Measurements from ENCODE around the gene RIPK4. TPM values are rescaled to one million over a fixed set of nuclear protein-coding genes. Genes with fewer than 3 reads are reported as not detected.

The RIPK4 gene
- total RNA-seq, 1 donor from 2014 or later: 1.8 TPM

DNA sequence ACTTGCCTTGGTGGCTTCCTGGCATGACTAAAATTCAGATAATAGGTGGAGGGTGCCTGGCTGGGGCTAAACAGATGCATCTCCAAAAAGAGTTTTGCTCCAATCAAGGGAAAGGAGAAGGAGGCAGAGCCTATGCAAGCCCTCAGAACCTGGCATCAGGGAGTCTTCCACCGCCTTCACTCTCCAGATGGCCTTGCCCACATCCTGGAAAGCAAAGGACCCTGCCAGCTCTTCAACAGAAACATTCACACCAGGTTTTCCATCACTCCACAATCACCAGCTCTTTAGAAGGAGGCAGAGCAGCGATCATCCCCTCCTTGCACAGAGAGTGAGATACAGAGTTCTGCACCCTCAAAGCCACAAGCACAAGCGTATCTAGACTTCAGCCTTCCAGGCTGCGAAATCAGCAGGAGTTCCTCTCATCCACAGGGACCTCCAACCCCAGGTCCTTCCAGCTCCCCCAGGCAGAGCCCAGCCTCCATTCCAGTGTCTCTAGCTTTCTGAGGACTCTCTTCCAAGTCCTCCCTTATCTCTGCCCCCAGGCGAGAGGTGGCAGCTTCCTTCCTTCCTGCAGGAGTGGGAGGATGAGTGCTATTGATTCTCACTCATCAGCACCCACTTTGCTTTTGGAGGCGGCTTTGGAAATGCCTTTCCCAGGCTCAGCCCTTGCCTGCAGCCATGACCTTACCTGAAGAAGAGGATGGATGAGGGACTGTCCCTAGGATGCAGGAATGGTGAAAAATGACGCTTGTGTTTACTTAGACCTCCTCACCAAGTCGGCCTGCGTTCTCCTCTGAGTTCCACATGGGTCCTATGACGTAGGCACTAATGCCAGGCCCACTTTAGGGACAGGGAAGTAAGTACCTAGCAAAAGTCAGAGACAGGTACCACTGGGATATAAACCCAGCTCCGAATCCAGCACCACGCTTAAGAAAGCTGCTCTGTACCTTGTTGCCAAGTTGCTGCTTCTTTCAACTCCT is 75.4 kb downstream of the RIPK4 start:
- Histone ChIP-seq H3K9ac (ENCODE audit: low read length) (no peak overlapping the region), H4K20me1 (ENCODE audit: insufficient read depth, low read length) (no peaks in the 10 kb centered on the region), H3K4me1 (ENCODE audit: insufficient read depth, low read length) (no peaks in the 10 kb centered on the region), H3K36me3 (ENCODE audit: insufficient read depth, low read length) (no peaks in the 10 kb centered on the region), H3K27me3 (ENCODE audit: insufficient read depth, low read length) (peaks cover 17% of the 10 kb centered on the region), H3K4me2 (ENCODE audit: low read length) (no peak overlapping the region), H3K9me3 (ENCODE audit: insufficient read depth, low read depth, low read length) (no peaks in the 10 kb centered on the region), H3K27ac (ENCODE audit: low read depth, low read length) (no peak overlapping the region), H2AFZ (ENCODE audit: low read depth, low read length) (no peak overlapping the region), H3K79me2 (ENCODE audit: insufficient read depth, low read length) (no peaks in the 10 kb centered on the region), H3K4me3 (ENCODE audit: insufficient read depth, low read depth, low read length) (no peak overlapping the region)
- H3K36me3 Mint-ChIP-seq (ENCODE audit: low read depth, unreplicated experiment): no peaks in the 10 kb centered on the region
- FAIRE-seq: no peak
- no peaks in the 10 kb centered on the region for H3K9me3 Mint-ChIP-seq (ENCODE audit: unreplicated experiment)
- TF ChIP-seq EZH2 (IDR thresholded peaks at IDR 0.05; ENCODE audit: insufficient read depth, low read length): no peak
- TF ChIP-seq, protein P1, sequence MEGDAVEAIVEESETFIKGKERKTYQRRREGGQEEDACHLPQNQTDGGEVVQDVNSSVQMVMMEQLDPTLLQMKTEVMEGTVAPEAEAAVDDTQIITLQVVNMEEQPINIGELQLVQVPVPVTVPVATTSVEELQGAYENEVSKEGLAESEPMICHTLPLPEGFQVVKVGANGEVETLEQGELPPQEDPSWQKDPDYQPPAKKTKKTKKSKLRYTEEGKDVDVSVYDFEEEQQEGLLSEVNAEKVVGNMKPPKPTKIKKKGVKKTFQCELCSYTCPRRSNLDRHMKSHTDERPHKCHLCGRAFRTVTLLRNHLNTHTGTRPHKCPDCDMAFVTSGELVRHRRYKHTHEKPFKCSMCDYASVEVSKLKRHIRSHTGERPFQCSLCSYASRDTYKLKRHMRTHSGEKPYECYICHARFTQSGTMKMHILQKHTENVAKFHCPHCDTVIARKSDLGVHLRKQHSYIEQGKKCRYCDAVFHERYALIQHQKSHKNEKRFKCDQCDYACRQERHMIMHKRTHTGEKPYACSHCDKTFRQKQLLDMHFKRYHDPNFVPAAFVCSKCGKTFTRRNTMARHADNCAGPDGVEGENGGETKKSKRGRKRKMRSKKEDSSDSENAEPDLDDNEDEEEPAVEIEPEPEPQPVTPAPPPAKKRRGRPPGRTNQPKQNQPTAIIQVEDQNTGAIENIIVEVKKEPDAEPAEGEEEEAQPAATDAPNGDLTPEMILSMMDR (IDR thresholded peaks at IDR 0.05; ENCODE audit: insufficient read depth, low read depth, low read length): no peak
- H3K27me3 Mint-ChIP-seq (ENCODE audit: low read depth, unreplicated experiment): peaks cover 26% of the 10 kb centered on the region
- no peak overlapping the region for H3K27ac Mint-ChIP-seq (ENCODE audit: unreplicated experiment)
- no peaks in the 10 kb centered on the region for H3K4me1 Mint-ChIP-seq (ENCODE audit: low read depth, unreplicated experiment)
- no peak overlapping the region for H3K4me3 Mint-ChIP-seq (ENCODE audit: unreplicated experiment)
- DNase-seq (ENCODE audit: low read depth): no peak

Small RNA genes within 50 kb of the gene (microRNA-seq; reads per million reads assigned to microRNA genes)
- not detected for gene MIR6814

Other genes with a start within 250 kb of the RIPK4 start
- 5.8 and 6.8 TPM in 2 replicates for gene PRDM15, start 112.3 kb upstream of the RIPK4 start, total RNA-seq
- 6.7 and 8.3 TPM in 2 replicates for gene C2CD2, start 187.0 kb upstream of the RIPK4 start, total RNA-seq
- 18.3 and 20.5 TPM in 2 replicates for gene ZBTB21, start 243.3 kb upstream of the RIPK4 start, total RNA-seq